SH-SY5Y (cell line): Measurements from ENCODE around the gene EN2.

Source experiments
- GATA2 ChIP-seq: IDR thresholded peaks from 2 replicates; pipeline ENCODE4 v1.6.1; 2011; ENCODE audit warnings: mild to moderate bottlenecking, low read depth, low read length
- GATA3 ChIP-seq: IDR thresholded peaks from 2 replicates; pipeline ENCODE4 v1.6.1; 2011; ENCODE audit warnings: low read depth, mild to moderate bottlenecking, low read length, moderate library complexity

- TF ChIP-seq GATA2: no peak
- TF ChIP-seq GATA3: no peak
Measured at GRCh38 chr7:155439311-155440017, 18.5 kb upstream of the EN2 start.
